Activated T-helper 1 cell treated with anti-CD3 and anti-CD28 coated beads, Interleukin-12 subunit alpha, Interleukin-12 subunit beta, Interleukin-2, Interleukin-4 antibody, amounts not matched to agents 30 ng/mL and 10 ng/mL and 1 ng/mL, durations not matched to agents 14 hours and 24 hours and 36 hours (primary cell): ENCODE data around the gene GARNL3. TPM values are rescaled to one million over a fixed set of nuclear protein-coding genes. Genes with fewer than 3 reads are reported as not detected.

Experiments used
- DNase-seq: peaks from one replicate; pipeline ENCODE4 v3.0.0; 2021; ENCODE audit warnings: low spot score
- H3K27ac Mint-ChIP-seq: one replicate; pipeline ENCODE4 v1.8.0; 2021; ENCODE audit warnings: mild to moderate bottlenecking, mixed read lengths
- H3K27me3 Mint-ChIP-seq: one replicate; pipeline ENCODE4 v1.8.0; 2022; ENCODE audit warnings: mild to moderate bottlenecking, moderate library complexity, mixed read lengths; ENCODE audit not compliant: insufficient read depth
- H3K36me3 Mint-ChIP-seq: one replicate; pipeline ENCODE4 v1.8.0; 2021; ENCODE audit warnings: low read depth, mixed read lengths
- H3K4me1 Mint-ChIP-seq: one replicate; pipeline ENCODE4 v1.8.0; 2021; ENCODE audit warnings: low read depth, mixed read lengths
- H3K4me3 Mint-ChIP-seq: one replicate; pipeline ENCODE4 v1.8.0; 2021; ENCODE audit warnings: mild to moderate bottlenecking, moderate library complexity, mixed read lengths
- H3K9me3 Mint-ChIP-seq: one replicate; pipeline ENCODE4 v1.8.0; 2021; ENCODE audit warnings: mixed read lengths
- intact Hi-C: fragments of 100-400 bp; cut with micrococcal nuclease; formaldehyde crosslinking; loops from one replicate; pipeline ENCODE4 v1.15.1; 2024
- total RNA-seq: library from RNA; stranded (reverse); gene quantifications from 2 replicates; pipeline ENCODE4 v1.2.3, GENCODE V29; 2022

GARNL3 gene
- total RNA-seq, 1 donor from 2014 or later, result 2.0 TPM

- no peaks in the 10 kb centered on the region for H3K9me3 Mint-ChIP-seq
- H3K27ac Mint-ChIP-seq, result no peak overlapping the region
- DNase-seq, result no peak
- H3K36me3 Mint-ChIP-seq, result no peaks in the 10 kb centered on the region
- intact Hi-C loops, result no loop called here
- peaks cover 26% of the 10 kb centered on the region for H3K27me3 Mint-ChIP-seq
- H3K4me3 Mint-ChIP-seq, result no peak overlapping the region
- no peaks in the 10 kb centered on the region for H3K4me1 Mint-ChIP-seq
Measured at GRCh38 chr9:127308652-127309434, 44.3 kb downstream of the GARNL3 start.

GRCh38 chr9:127309715-127310114 is 45.1 kb downstream of the GARNL3 start:
- Mint-ChIP-seq H3K4me1 (no peaks in the 10 kb centered on the region), H3K27ac (no peak overlapping the region), H3K9me3 (no peaks in the 10 kb centered on the region), H3K36me3 (no peaks in the 10 kb centered on the region), H3K4me3 (no peak overlapping the region), H3K27me3 (peaks cover 26% of the 10 kb centered on the region)
- DNase-seq, result no peak
- intact Hi-C loops, result loop anchor here (10.0 kb wide), 1 partner anchor 115 kb away; the partner anchor contains the start of gene ZNF79

- intact Hi-C loops, result loop anchor here (1.0 to 10.0 kb wide), 3 partner anchors 114 to 144 kb away; partner anchors contain the start of gene ZNF79
Measured at GRCh38 chr9:127311239-127311741, 46.7 kb downstream of the GARNL3 start.

GRCh38 chr9:127313042-127313560 is 48.5 kb downstream of the GARNL3 start:
- H3K4me1 Mint-ChIP-seq, result no peaks in the 10 kb centered on the region
- H3K27me3 Mint-ChIP-seq, result peaks cover 21% of the 10 kb centered on the region
- H3K27ac Mint-ChIP-seq, result no peak overlapping the region
- DNase-seq, result no peak
- H3K9me3 Mint-ChIP-seq, result no peaks in the 10 kb centered on the region
- intact Hi-C loops, result loop anchor here (10.0 kb wide), 1 partner anchor 112 kb away; the partner anchor contains the start of gene ZNF79
- no peak overlapping the region for H3K4me3 Mint-ChIP-seq
- no peaks in the 10 kb centered on the region for H3K36me3 Mint-ChIP-seq

More at GRCh38 chr9:127311239-127311741, 46.7 kb downstream of the GARNL3 start:
- DNase-seq, result no peak
- no peak overlapping the region for H3K27ac Mint-ChIP-seq
- H3K4me1 Mint-ChIP-seq, result no peaks in the 10 kb centered on the region
- H3K27me3 Mint-ChIP-seq, result peaks cover 29% of the 10 kb centered on the region
- no peak overlapping the region for H3K4me3 Mint-ChIP-seq
- H3K36me3 Mint-ChIP-seq, result no peaks in the 10 kb centered on the region
- H3K9me3 Mint-ChIP-seq, result no peaks in the 10 kb centered on the region

- H3K27me3 Mint-ChIP-seq, result peaks cover 15% of the 10 kb centered on the region
- intact Hi-C loops, result loop anchor here (10.0 kb wide), 1 partner anchor 110 kb away; the partner anchor contains the start of gene ZNF79
- no peak for DNase-seq
- no peak overlapping the region for H3K27ac Mint-ChIP-seq
- H3K9me3 Mint-ChIP-seq, result no peaks in the 10 kb centered on the region
- no peaks in the 10 kb centered on the region for H3K4me1 Mint-ChIP-seq
- H3K36me3 Mint-ChIP-seq, result no peaks in the 10 kb centered on the region
- H3K4me3 Mint-ChIP-seq, result no peak overlapping the region
Measured at GRCh38 chr9:127314911-127315310, 50.3 kb downstream of the GARNL3 start.

- intact Hi-C loops, result loop anchor here (2.0 to 10.0 kb wide), 2 partner anchors 72 to 108 kb away; partner anchors contain the start of gene ZNF79
- Mint-ChIP-seq H3K4me3 (no peak overlapping the region), H3K27ac (no peak overlapping the region), H3K27me3 (peaks cover 16% of the 10 kb centered on the region), H3K36me3 (no peaks in the 10 kb centered on the region), H3K9me3 (no peaks in the 10 kb centered on the region), H3K4me1 (no peaks in the 10 kb centered on the region)
- DNase-seq, result no peak
Measured at GRCh38 chr9:127316586-127317323, 52.2 kb downstream of the GARNL3 start.

- Mint-ChIP-seq H3K27me3 (peaks cover 16% of the 10 kb centered on the region), H3K9me3 (no peaks in the 10 kb centered on the region), H3K27ac (no peak overlapping the region), H3K4me1 (no peaks in the 10 kb centered on the region), H3K36me3 (no peaks in the 10 kb centered on the region), H3K4me3 (no peak overlapping the region)
- DNase-seq, result no peak
- intact Hi-C loops, result loop anchor here (10.0 kb wide), 1 partner anchor 106 kb away; the partner anchor contains the start of gene ZNF79
Measured at GRCh38 chr9:127318651-127319167, 54.1 kb downstream of the GARNL3 start.

- Mint-ChIP-seq H3K4me1 (no peaks in the 10 kb centered on the region), H3K9me3 (no peaks in the 10 kb centered on the region), H3K4me3 (no peak overlapping the region), H3K27me3 (peaks cover 17% of the 10 kb centered on the region), H3K27ac (no peak overlapping the region), H3K36me3 (no peaks in the 10 kb centered on the region)
- DNase-seq, result no peak
- intact Hi-C loops, result loop anchor here (10.0 kb wide), 1 partner anchor 105 kb away; the partner anchor contains the start of gene ZNF79
Measured at GRCh38 chr9:127319366-127320114, 55.0 kb downstream of the GARNL3 start.

GRCh38 chr9:127320115-127320378 is 55.5 kb downstream of the GARNL3 start:
- H3K27ac Mint-ChIP-seq, result no peak overlapping the region
- no peaks in the 10 kb centered on the region for H3K36me3 Mint-ChIP-seq
- H3K27me3 Mint-ChIP-seq, result peaks cover 18% of the 10 kb centered on the region
- H3K9me3 Mint-ChIP-seq, result no peaks in the 10 kb centered on the region
- no peak overlapping the region for H3K4me3 Mint-ChIP-seq
- no peak for DNase-seq
- H3K4me1 Mint-ChIP-seq, result no peaks in the 10 kb centered on the region
- intact Hi-C loops, result no loop called here

GRCh38 chr9:127323393-127323792 is 58.8 kb downstream of the GARNL3 start:
- Mint-ChIP-seq H3K4me1 (no peaks in the 10 kb centered on the region), H3K27ac (no peak overlapping the region), H3K27me3 (peaks cover 19% of the 10 kb centered on the region), H3K36me3 (no peaks in the 10 kb centered on the region), H3K9me3 (no peaks in the 10 kb centered on the region), H3K4me3 (no peak overlapping the region)
- DNase-seq, result no peak
- intact Hi-C loops, result no loop called here

- H3K4me1 Mint-ChIP-seq, result no peaks in the 10 kb centered on the region
- DNase-seq, result no peak
- H3K27ac Mint-ChIP-seq, result no peak overlapping the region
- H3K27me3 Mint-ChIP-seq, result peaks cover 21% of the 10 kb centered on the region
- no peaks in the 10 kb centered on the region for H3K9me3 Mint-ChIP-seq
- no peak overlapping the region for H3K4me3 Mint-ChIP-seq
- no peaks in the 10 kb centered on the region for H3K36me3 Mint-ChIP-seq
- intact Hi-C loops, result no loop called here
Measured at GRCh38 chr9:127330501-127330900, 65.9 kb downstream of the GARNL3 start.
